Caco-2 (cell line): ENCODE data around the gene COX4I2. TPM values are rescaled to one million over a fixed set of nuclear protein-coding genes. Genes with fewer than 3 reads are reported as not detected.
"Not testable (repeated sequence)": the region's sequence is repeated elsewhere in the genome, so short reads cannot be mapped to it uniquely, and the experiment has no call there.

Source experiments
- BruUV-seq: library from RNA; stranded (reverse); fragments of 400-500 nt; replicated peaks from 2 replicates; lab custom pipeline; 2021; lab: Mats Ljungman, UMichigan
- CTCF ChIA-PET: fragments of 300-600 bp; sonication (Branson Sonifier 250); formaldehyde crosslinking; loops from one replicate; lab custom pipeline; 2022; ENCODE audit warnings: antibody characterized with exemption; lab: Charles Lee
- POLR2A ChIA-PET: fragments of 300-600 bp; sonication (Branson Sonifier 250); formaldehyde crosslinking; loops from one replicate; lab custom pipeline; 2022; ENCODE audit warnings: antibody characterized with exemption; lab: Charles Lee
- DNase-seq, 2 experiments: peaks; one replicate each; pipeline versions ENCODE4 v3.0.0 to v3.0.0-alpha.2; 2020 to 2022
- H3K27me3 ChIP-seq: replicated peaks from 2 replicates; pipeline ENCODE4 v1.6.0; 2011; ENCODE audit warnings: low read length; ENCODE audit not compliant: control insufficient read depth, insufficient read depth
- H3K36me3 ChIP-seq: 2 replicates; pipeline ENCODE4 v1.5.1; 2011; ENCODE audit warnings: low read length; ENCODE audit not compliant: control insufficient read depth, insufficient read depth
- H3K4me1 ChIP-seq: fragments of 250-450 bp; sonication (Bioruptor Pico); 2 replicates; pipeline ENCODE4 v1.5.1; 2020; ENCODE audit warnings: mild to moderate bottlenecking
- H3K4me3 ChIP-seq: 2 replicates; pipeline ENCODE4 v1.5.1; 2011; ENCODE audit warnings: low read depth, mild to moderate bottlenecking, control low read depth, low read length
- H3K9me3 ChIP-seq: fragments of 250-450 bp; sonication (Bioruptor Pico); 2 replicates; pipeline ENCODE4 v1.5.1; 2020; ENCODE audit warnings: mild to moderate bottlenecking, moderate library complexity
- H3K27ac Mint-ChIP-seq: one replicate; pipeline ENCODE4 v1.8.0; 2022; ENCODE audit warnings: mixed read lengths; ENCODE audit not compliant: unreplicated experiment
- H3K27me3 Mint-ChIP-seq: one replicate; pipeline ENCODE4 v1.8.0; 2022; ENCODE audit warnings: mixed read lengths; ENCODE audit not compliant: insufficient read depth, unreplicated experiment
- H3K36me3 Mint-ChIP-seq: one replicate; pipeline ENCODE4 v1.8.0; 2022; ENCODE audit warnings: mild to moderate bottlenecking, mixed read lengths; ENCODE audit not compliant: insufficient read depth, unreplicated experiment
- H3K4me1 Mint-ChIP-seq: one replicate; pipeline ENCODE4 v1.8.0; 2022; ENCODE audit warnings: low read depth, mixed read lengths; ENCODE audit not compliant: unreplicated experiment
- H3K4me3 Mint-ChIP-seq: one replicate; pipeline ENCODE4 v1.8.0; 2022; ENCODE audit warnings: mild to moderate bottlenecking, moderate library complexity, mixed read lengths; ENCODE audit not compliant: unreplicated experiment
- H3K9me3 Mint-ChIP-seq: one replicate; pipeline ENCODE4 v1.8.0; 2022; ENCODE audit warnings: mixed read lengths; ENCODE audit not compliant: unreplicated experiment
- intact Hi-C: fragments of 100-400 bp; cut with micrococcal nuclease; formaldehyde crosslinking; loops from one replicate; pipeline ENCODE4 v1.10.0; 2022; ENCODE audit not compliant: unreplicated experiment
- total RNA-seq: library from RNA; stranded (reverse); gene quantifications from 2 replicates; pipeline ENCODE4 v1.2.3, GENCODE V29; 2022
- TF ChIP-seq, protein P1 (sequence below), 2 experiments: fragments of 200-600 bp in 1 of 2; IDR thresholded peaks; 1 replicate in 1 of 2; 2 replicates in 1 of 2; pipeline versions ENCODE4 v1.5.1 to v1.8.0; 2011 to 2022; ENCODE audit warnings: antibody characterized with exemption in 1 of 2, control low read depth in 1 of 2, inconsistent platforms in 1 of 2, low read depth in 1 of 2, low read length in 1 of 2, mild to moderate bottlenecking in 1 of 2, moderate library complexity in 1 of 2; ENCODE audit not compliant: insufficient read depth in 1 of 2, severe bottlenecking in 1 of 2, unreplicated experiment in 1 of 2

The COX4I2 gene
- total RNA-seq, 1 experiment from 2014 or later: not detected

DNA sequence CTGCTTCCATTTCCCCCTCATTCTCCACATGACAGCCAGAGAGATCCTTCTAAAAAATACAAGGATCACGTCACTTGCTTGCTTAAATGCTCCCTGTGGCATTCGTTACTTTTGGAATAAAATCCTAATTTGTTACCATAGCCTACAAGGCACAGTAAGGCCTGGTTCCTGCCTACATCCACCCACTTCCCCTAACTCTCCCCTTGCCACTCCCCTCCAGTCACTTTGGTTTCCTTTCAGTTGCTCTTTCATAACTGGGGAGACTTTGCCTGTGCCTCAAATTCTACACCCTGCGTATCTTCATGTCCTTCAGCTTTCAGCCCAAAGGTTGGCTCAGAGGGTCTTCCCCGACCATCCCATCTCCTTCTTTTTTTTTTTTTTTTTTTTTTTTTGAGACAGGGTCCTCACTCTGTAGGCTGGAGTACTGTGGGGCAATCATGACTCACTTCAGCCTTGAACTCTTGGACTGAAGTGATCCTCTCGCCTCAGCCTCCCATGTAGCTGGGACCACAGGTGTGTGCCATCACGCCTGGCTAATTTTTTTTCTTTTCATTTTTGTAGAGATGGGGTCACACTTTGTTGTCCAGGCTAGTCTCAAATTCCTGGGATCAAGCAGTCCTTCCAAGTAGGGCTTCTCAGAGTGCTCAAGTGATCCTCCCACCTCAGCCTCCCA lies 20.1 kb upstream of the COX4I2 start:
- ChIA-PET POLR2A (interaction anchor here (0.6 to 0.8 kb wide), 2 partner anchors 44 to 100 kb away, joined by 3 to 8 read pairs; no protein-coding TSS in a partner anchor), CTCF (interaction anchor here (0.6 to 1.5 kb wide), 4 partner anchors 33 to 60 kb away, joined by 3 to 10 read pairs (median 4); no protein-coding TSS in a partner anchor)
- Histone ChIP-seq H3K36me3 (no peaks in the 10 kb centered on the region), H3K27me3 (no peaks in the 10 kb centered on the region), H3K9me3 (no peaks in the 10 kb centered on the region), H3K4me1 (peaks cover 3% of the 10 kb centered on the region), H3K4me3 (no peak overlapping the region)
- H3K4me1 Mint-ChIP-seq: peaks cover 8% of the 10 kb centered on the region
- DNase-seq: no peak
- no peak overlapping the region for H3K27ac Mint-ChIP-seq
- no peaks in the 10 kb centered on the region for H3K9me3 Mint-ChIP-seq
- TF ChIP-seq, protein P1, sequence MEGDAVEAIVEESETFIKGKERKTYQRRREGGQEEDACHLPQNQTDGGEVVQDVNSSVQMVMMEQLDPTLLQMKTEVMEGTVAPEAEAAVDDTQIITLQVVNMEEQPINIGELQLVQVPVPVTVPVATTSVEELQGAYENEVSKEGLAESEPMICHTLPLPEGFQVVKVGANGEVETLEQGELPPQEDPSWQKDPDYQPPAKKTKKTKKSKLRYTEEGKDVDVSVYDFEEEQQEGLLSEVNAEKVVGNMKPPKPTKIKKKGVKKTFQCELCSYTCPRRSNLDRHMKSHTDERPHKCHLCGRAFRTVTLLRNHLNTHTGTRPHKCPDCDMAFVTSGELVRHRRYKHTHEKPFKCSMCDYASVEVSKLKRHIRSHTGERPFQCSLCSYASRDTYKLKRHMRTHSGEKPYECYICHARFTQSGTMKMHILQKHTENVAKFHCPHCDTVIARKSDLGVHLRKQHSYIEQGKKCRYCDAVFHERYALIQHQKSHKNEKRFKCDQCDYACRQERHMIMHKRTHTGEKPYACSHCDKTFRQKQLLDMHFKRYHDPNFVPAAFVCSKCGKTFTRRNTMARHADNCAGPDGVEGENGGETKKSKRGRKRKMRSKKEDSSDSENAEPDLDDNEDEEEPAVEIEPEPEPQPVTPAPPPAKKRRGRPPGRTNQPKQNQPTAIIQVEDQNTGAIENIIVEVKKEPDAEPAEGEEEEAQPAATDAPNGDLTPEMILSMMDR (IDR thresholded peaks at IDR 0.05; ENCODE audit: insufficient read depth in 1 of 2, low read depth in 1 of 2, low read length in 1 of 2, severe bottlenecking in 1 of 2, unreplicated experiment in 1 of 2): no peak
- intact Hi-C loops: no loop called here
- H3K4me3 Mint-ChIP-seq: no peak overlapping the region
- H3K36me3 Mint-ChIP-seq: peaks cover 5% of the 10 kb centered on the region
- no peaks in the 10 kb centered on the region for H3K27me3 Mint-ChIP-seq
- no TSS peak for BruUV-seq

DNA sequence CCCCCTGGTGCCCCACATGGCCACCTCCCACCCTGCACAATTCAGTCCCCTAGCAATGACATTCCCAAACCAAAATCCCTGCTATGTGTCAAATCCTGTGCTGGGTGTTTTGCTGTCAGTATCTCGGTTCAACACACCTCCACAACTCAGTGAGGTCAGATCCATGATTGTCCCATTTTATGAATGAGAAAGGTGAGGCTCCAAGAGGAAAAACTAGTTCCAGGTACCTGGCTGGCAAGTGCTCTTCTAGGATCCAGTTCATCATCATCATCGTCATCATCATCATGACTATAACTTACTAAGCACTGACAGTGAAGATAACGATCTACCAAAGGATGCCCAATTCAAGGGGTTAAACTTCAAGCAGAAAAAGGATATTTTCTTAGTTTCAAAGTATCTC lies 17.5 kb upstream of the COX4I2 start:
- CTCF ChIA-PET: interaction anchor here (2.1 kb wide), 1 partner anchor 104 kb away, joined by 8 read pairs; no protein-coding TSS in a partner anchor
- Histone ChIP-seq H3K4me3 (no peak overlapping the region), H3K27me3 (no peaks in the 10 kb centered on the region), H3K9me3 (no peaks in the 10 kb centered on the region), H3K4me1 (no peaks in the 10 kb centered on the region), H3K36me3 (no peaks in the 10 kb centered on the region)
- H3K27ac Mint-ChIP-seq: no peak overlapping the region
- TF ChIP-seq, protein P1 (IDR thresholded peaks at IDR 0.05; ENCODE audit: insufficient read depth in 1 of 2, low read depth in 1 of 2, low read length in 1 of 2, severe bottlenecking in 1 of 2, unreplicated experiment in 1 of 2): no peak
- no peaks in the 10 kb centered on the region for H3K9me3 Mint-ChIP-seq
- no peak overlapping the region for H3K4me3 Mint-ChIP-seq
- POLR2A ChIA-PET: no interaction called here
- no peak for DNase-seq
- H3K27me3 Mint-ChIP-seq: no peaks in the 10 kb centered on the region
- intact Hi-C loops: no loop called here
- peaks cover 5% of the 10 kb centered on the region for H3K36me3 Mint-ChIP-seq
- no TSS peak for BruUV-seq
- H3K4me1 Mint-ChIP-seq: no peaks in the 10 kb centered on the region

DNA sequence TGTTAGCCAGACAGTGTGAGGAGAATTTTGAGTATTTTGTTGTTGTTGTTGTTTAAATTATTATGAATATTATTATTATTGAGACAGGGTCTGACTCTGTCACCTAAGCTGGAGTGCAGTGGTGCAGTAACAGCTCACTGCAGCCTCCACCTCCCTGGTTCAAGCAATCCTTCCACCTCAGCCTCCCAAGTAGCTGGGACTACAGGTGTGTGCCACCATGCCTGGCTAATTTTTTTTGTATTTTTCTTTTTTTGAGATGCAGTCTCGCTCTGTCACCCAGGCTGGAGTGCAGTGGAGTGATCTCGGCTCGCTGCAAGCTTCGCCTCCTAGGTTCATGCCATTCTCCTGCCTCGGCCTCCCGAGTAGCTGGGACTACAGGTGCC lies 14.6 kb upstream of the COX4I2 start:
- H3K9me3 ChIP-seq, POLR2A ChIA-PET, H3K4me3 Mint-ChIP-seq, intact Hi-C loops, H3K4me3 ChIP-seq, H3K36me3 Mint-ChIP-seq, H3K4me1 ChIP-seq, CTCF ChIA-PET, H3K27ac Mint-ChIP-seq, BruUV-seq, DNase-seq, H3K9me3 Mint-ChIP-seq, H3K27me3 Mint-ChIP-seq, H3K27me3 ChIP-seq, H3K4me1 Mint-ChIP-seq, H3K36me3 ChIP-seq: not testable (repeated sequence)

DNA sequence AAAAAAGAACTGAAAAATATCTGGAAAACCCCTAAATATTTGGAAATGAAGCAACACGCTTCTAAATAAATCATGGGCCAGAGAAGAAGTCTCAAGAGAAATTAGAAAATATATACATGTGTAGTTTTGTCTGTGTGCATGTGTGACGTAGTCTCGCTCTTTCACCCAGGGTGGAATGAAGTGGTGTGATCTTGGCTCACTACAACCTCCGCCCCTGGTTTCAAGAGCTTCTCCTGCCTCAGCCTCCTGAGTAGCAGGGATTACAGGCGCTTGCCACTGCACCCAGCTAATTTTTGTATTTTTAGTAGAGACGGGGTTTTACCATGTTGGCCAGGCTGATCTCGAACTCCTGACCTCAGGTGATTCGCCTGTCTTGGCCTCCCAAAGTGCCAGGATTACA lies 11.2 kb upstream of the COX4I2 start:
- H3K27me3 ChIP-seq, BruUV-seq, H3K9me3 ChIP-seq, H3K4me3 ChIP-seq, H3K36me3 ChIP-seq, H3K27me3 Mint-ChIP-seq, H3K4me1 ChIP-seq, H3K9me3 Mint-ChIP-seq, H3K36me3 Mint-ChIP-seq, H3K4me1 Mint-ChIP-seq, H3K4me3 Mint-ChIP-seq, DNase-seq, H3K27ac Mint-ChIP-seq, intact Hi-C loops: not testable (repeated sequence)
- POLR2A ChIA-PET: interaction anchor here (0.6 kb wide), 1 partner anchor 49 kb away, joined by 8 read pairs; no protein-coding TSS in a partner anchor
- CTCF ChIA-PET: interaction anchor here (1.8 kb wide), 1 partner anchor 97 kb away, joined by 8 read pairs; no protein-coding TSS in a partner anchor

DNA sequence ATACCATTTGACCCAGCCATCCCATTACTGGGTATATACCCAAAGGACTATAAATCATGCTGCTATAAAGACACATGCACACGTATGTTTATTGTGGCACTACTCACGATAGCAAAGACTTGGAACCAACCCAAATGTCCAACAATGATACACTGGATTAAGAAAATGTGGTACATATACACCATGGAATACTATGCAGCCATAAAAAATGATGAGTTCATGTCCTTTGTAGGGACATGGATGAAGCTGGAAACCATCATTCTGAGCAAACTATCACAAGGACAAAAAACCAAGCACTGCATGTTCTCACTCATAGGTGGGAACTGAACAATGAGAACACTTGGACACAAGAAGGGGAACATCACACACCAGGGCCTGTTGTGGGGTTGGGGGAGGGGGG lies 9.7 kb upstream of the COX4I2 start:
- POLR2A ChIA-PET, H3K4me1 Mint-ChIP-seq, H3K9me3 ChIP-seq, H3K9me3 Mint-ChIP-seq, H3K27ac Mint-ChIP-seq, CTCF ChIA-PET, H3K36me3 Mint-ChIP-seq, BruUV-seq, H3K4me3 ChIP-seq, intact Hi-C loops, H3K4me1 ChIP-seq, H3K4me3 Mint-ChIP-seq, H3K27me3 Mint-ChIP-seq, DNase-seq, H3K27me3 ChIP-seq, H3K36me3 ChIP-seq: not testable (repeated sequence)
